Parathyroid adenoma (tissue), 2 donors: ENCODE measurements around the gene DAGLA.

Experiments
- H2AFZ ChIP-seq: fragments of 300-600 bp; sonication (generic); one replicate; pipeline ENCODE4 v1.7.0; 2017; ENCODE audit warnings: antibody characterized with exemption, mild to moderate bottlenecking
- H3K27ac ChIP-seq: fragments of 300-600 bp; sonication (generic); one replicate; pipeline ENCODE4 v1.7.0; 2017
- H3K27me3 ChIP-seq: fragments of 300-600 bp; sonication (generic); one replicate; pipeline ENCODE4 v1.7.0; 2017; ENCODE audit warnings: low read length; ENCODE audit not compliant: control insufficient read depth, insufficient read depth
- H3K36me3 ChIP-seq: fragments of 300-600 bp; sonication (generic); one replicate; pipeline ENCODE4 v1.7.0; 2017; ENCODE audit warnings: low read length; ENCODE audit not compliant: control insufficient read depth, insufficient read depth
- H3K4me1 ChIP-seq: fragments of 300-600 bp; sonication (generic); one replicate; pipeline ENCODE4 v1.7.0; 2017; ENCODE audit warnings: control low read depth
- H3K4me2 ChIP-seq: fragments of 300-600 bp; sonication (generic); one replicate; pipeline ENCODE4 v1.7.0; 2017; ENCODE audit warnings: low read length
- H3K4me3 ChIP-seq: fragments of 300-600 bp; sonication (generic); one replicate; pipeline ENCODE4 v1.7.0; 2017; ENCODE audit warnings: low read depth, low read length
- H3K79me2 ChIP-seq: fragments of 300-600 bp; sonication (generic); one replicate; pipeline ENCODE4 v1.7.0; 2017; ENCODE audit warnings: control low read depth
- H3K9ac ChIP-seq: fragments of 300-600 bp; sonication (generic); one replicate; pipeline ENCODE4 v1.7.0; 2017; ENCODE audit warnings: mild to moderate bottlenecking
- H3K9me3 ChIP-seq: fragments of 300-600 bp; sonication (generic); one replicate; pipeline ENCODE4 v1.7.0; 2017; ENCODE audit warnings: low read length; ENCODE audit not compliant: control insufficient read depth
- TF ChIP-seq, protein P1 (sequence below): fragments of 300-600 bp; sonication (generic); IDR thresholded peaks from one replicate; pipeline ENCODE4 v1.7.0; 2017; ENCODE audit warnings: antibody characterized with exemption, mild to moderate bottlenecking
- donor health status: primary hyperparathyroidism.

The DAGLA gene

DNA sequence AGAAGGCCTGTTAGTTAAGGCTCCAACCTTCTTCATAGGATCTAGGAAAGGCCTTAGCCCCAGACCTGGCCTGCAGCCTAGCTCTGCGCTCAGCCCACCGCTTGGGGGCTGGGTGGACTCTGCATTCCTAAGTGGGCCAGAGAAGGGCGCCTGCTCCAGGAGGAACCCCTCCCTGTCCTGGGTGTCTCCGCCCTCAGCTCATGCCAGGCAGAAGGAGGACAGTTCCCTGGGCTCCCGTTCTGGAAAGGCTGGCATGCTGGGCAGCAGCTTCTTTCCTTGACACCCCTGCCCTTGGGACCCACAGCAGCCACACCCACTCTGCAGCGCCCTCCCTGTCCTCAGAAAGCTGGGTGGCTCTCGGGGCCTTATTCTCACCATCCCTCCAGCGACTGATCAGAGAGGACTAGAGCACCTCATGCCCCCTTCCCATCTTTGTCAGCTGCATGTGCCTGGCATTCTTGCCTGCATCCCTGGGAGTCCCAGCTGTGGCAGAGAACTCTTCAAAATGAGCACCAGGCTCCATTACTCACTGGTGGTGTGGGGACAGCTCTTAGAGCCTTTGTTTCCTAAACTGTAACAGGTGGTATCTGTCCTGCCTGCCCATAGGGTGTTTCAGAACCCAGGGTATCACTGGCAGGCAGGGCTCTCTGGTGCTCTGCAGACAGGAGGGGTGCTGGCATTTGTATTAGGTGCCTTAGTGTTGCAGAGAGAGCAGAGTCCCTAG is 51.9 kb downstream of the DAGLA start:
- Histone ChIP-seq H3K4me2 (no peak overlapping the region), H3K4me1 (no peaks in the 10 kb centered on the region), H3K27ac (no peak overlapping the region)

DNA sequence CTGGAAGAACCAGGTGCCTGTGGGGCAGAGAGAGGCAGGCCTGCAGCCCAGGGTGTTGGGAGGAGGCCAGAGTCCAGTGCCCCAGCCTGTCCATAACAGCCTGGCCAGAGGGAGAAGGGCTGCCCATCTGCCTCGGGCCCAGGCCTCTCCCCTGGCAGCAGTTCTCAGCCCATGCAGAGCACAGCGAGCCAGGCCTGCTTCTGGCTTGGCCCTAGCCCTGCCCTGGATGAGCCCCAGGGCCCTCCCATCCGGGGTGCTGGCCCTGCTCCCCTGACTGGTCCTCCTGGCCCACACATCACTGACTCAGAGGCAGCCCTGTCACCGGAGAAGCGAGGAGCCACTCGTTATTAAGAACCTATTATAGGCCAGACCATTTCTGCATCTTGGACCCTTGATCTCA is 52.5 kb downstream of the DAGLA start:
- H3K27me3 ChIP-seq: no peaks in the 10 kb centered on the region
- TF ChIP-seq, protein P1, sequence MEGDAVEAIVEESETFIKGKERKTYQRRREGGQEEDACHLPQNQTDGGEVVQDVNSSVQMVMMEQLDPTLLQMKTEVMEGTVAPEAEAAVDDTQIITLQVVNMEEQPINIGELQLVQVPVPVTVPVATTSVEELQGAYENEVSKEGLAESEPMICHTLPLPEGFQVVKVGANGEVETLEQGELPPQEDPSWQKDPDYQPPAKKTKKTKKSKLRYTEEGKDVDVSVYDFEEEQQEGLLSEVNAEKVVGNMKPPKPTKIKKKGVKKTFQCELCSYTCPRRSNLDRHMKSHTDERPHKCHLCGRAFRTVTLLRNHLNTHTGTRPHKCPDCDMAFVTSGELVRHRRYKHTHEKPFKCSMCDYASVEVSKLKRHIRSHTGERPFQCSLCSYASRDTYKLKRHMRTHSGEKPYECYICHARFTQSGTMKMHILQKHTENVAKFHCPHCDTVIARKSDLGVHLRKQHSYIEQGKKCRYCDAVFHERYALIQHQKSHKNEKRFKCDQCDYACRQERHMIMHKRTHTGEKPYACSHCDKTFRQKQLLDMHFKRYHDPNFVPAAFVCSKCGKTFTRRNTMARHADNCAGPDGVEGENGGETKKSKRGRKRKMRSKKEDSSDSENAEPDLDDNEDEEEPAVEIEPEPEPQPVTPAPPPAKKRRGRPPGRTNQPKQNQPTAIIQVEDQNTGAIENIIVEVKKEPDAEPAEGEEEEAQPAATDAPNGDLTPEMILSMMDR: no peak
- H3K4me1 ChIP-seq: no peaks in the 10 kb centered on the region
- H3K79me2 ChIP-seq: no peaks in the 10 kb centered on the region
- no peaks in the 10 kb centered on the region for H3K9me3 ChIP-seq
- no peak overlapping the region for H3K4me2 ChIP-seq
- no peak overlapping the region for H3K9ac ChIP-seq
- H3K4me3 ChIP-seq: no peak overlapping the region
- H2AFZ ChIP-seq: no peak overlapping the region
- H3K27ac ChIP-seq: no peak overlapping the region
- H3K36me3 ChIP-seq: no peaks in the 10 kb centered on the region

More for the DNA sequence above, 51.9 kb downstream of the DAGLA start:
- Histone ChIP-seq H3K9ac (no peak overlapping the region), H3K36me3 (no peaks in the 10 kb centered on the region), H3K27me3 (no peaks in the 10 kb centered on the region), H3K9me3 (no peaks in the 10 kb centered on the region), H3K4me3 (no peak overlapping the region), H3K79me2 (no peaks in the 10 kb centered on the region), H2AFZ (no peak overlapping the region)
- TF ChIP-seq, protein P1: no peak

DNA sequence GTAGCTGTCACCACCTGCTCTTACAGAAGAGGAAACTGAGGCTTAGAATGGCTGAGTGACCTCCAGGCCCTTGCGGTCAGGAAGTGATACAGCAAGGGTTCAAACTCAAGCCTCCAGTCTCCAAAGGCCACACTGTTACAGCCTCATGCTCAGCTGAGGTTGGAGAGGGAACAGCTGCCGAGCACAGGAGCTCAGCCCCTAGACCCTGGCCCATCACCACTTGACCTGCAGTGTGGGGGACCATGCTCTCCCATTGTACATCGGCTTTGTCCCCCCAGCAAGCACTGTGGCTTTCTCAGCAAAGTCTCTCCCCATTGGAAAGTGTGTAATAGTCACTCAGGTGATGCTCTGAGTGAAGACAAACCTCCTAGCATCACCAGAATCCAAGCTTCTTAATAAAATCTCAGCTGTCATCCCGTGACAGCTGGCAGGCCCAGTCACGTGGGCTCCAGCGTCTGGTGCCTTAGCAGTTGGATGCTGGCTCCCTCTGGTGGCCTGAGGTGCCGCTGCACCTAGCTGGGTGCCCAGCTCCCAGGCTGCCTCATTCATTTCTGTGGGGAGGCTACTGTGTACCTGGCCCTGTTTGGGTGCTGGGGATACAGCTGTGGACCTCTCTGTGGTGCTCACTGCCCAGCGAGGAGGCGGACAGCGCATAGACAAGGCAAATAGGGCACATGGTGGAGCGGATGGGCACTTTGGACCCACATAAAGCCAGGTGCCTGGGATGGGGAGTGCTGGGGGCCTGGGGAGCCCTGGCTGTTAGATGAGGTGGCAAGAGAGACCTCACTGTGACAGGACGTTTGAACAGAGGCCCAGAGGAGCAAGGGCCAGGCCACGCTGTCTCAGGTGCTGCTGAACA is 53.2 kb downstream of the DAGLA start:
- TF ChIP-seq, protein P1: peak; percentile 92
- Histone ChIP-seq H3K9ac (no peak overlapping the region), H3K4me1 (no peaks in the 10 kb centered on the region), H3K4me2 (no peak overlapping the region), H3K27ac (no peak overlapping the region), H3K9me3 (no peaks in the 10 kb centered on the region), H3K27me3 (no peaks in the 10 kb centered on the region), H3K36me3 (no peaks in the 10 kb centered on the region), H2AFZ (peak overlapping the region; percentile 53), H3K4me3 (no peak overlapping the region), H3K79me2 (no peaks in the 10 kb centered on the region)

DNA sequence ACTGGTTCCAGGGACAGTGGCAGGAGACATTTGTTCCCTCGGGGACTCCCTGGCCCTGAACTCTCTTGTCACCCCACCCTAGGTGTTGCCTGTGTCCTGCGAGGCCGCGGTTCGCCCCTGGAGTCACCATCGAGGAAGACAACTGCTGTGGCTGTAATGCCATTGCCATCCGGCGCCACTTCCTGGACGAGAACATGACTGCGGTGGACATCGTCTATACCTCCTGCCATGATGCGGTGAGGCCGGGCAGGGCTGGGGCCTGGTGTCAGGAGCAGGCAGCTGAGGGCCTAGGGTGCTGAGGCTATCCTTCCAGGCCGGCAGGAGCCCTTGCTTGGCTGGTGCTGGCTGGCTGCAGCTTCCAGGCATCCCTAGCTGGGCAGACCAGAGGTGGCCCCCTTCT is 54.6 kb downstream of the DAGLA start:
- Histone ChIP-seq H3K9ac (no peak overlapping the region), H2AFZ (no peak overlapping the region), H3K4me2 (no peak overlapping the region), H3K9me3 (no peaks in the 10 kb centered on the region), H3K27me3 (no peaks in the 10 kb centered on the region), H3K36me3 (no peaks in the 10 kb centered on the region), H3K27ac (no peak overlapping the region), H3K4me3 (no peak overlapping the region), H3K79me2 (no peaks in the 10 kb centered on the region), H3K4me1 (no peaks in the 10 kb centered on the region)
- TF ChIP-seq, protein P1: no peak
